Measurements from ENCODE around the gene HNRNPA1.

HNRNPA1 gene

GRCh38 chr12:54246011-54246641 lies 34.4 kb upstream of the HNRNPA1 start:
- Histone ChIP-seq H3K27ac (no peak overlapping the region), H3K4me3 (no peak overlapping the region)
- no peak for DNase-seq (ENCODE audit: low spot score)
- no peak for TF ChIP-seq CTCF (IDR thresholded peaks at IDR 0.05)

- Histone ChIP-seq H3K27ac (no peak overlapping the region), H3K4me3 (no peak overlapping the region)
- DNase-seq (ENCODE audit: low spot score), result no peak
- TF ChIP-seq CTCF (IDR thresholded peaks at IDR 0.05), result no peak
These were observed 31.0 kb upstream of the HNRNPA1 start for GRCh38 chr12:54249489-54249888.

GRCh38 chr12:54251667-54252284 lies 28.8 kb upstream of the HNRNPA1 start:
- no peak overlapping the region for H3K27ac ChIP-seq
- DNase-seq (ENCODE audit: low spot score), result no peak
- peak; percentile 14 for TF ChIP-seq CTCF (IDR thresholded peaks at IDR 0.05)
- no peak overlapping the region for H3K4me3 ChIP-seq

- no peak for DNase-seq (ENCODE audit: low spot score)
- no peak for TF ChIP-seq CTCF (IDR thresholded peaks at IDR 0.05)
- no peak overlapping the region for H3K27ac ChIP-seq
- H3K4me3 ChIP-seq, result no peak overlapping the region
These were observed 27.3 kb upstream of the HNRNPA1 start for GRCh38 chr12:54253240-54253639.

- Histone ChIP-seq H3K4me3 (no peak overlapping the region), H3K27ac (peak overlapping the region; percentile 16 to 32)
- no peak for TF ChIP-seq CTCF (IDR thresholded peaks at IDR 0.05)
- no peak for DNase-seq (ENCODE audit: low spot score)
These were observed 23.2 kb upstream of the HNRNPA1 start for GRCh38 chr12:54257332-54257731.

GRCh38 chr12:54258201-54258681 lies 22.3 kb upstream of the HNRNPA1 start:
- Histone ChIP-seq H3K4me3 (no peak overlapping the region), H3K27ac (peak overlapping the region; percentile 53 to 74)
- no peak for TF ChIP-seq CTCF (IDR thresholded peaks at IDR 0.05)
- no peak for DNase-seq (ENCODE audit: low spot score)

All from coronary artery (tissue), 2 donors.